Measurements from ENCODE around the gene LRRTM3. TPM values are rescaled to one million over a fixed set of nuclear protein-coding genes. Genes with fewer than 3 reads are reported as not detected.

Gene LRRTM3
- total RNA-seq, 1 donor from 2014 or later, result 4.6 TPM

DNA sequence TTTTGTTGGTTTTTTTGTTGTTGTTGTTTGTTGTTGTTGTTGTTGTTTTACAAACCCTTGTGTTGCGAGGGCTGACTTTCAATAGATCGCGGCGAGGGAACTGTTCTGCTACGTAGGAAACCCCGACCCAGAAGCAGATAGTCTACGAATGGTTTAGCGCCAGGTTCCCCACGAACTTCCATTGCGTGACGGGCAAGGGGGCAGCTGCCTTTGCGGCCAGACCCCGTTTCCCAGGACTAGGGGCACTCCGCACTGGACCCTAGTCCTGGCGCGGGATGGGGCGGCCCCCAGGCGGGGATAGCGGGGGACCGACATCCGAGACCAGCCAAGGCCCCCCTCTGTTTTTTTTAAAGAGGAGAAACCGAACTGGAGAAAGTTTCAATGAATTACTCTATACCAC is 119.6 kb downstream of the LRRTM3 start:
- TF ChIP-seq, protein P1, sequence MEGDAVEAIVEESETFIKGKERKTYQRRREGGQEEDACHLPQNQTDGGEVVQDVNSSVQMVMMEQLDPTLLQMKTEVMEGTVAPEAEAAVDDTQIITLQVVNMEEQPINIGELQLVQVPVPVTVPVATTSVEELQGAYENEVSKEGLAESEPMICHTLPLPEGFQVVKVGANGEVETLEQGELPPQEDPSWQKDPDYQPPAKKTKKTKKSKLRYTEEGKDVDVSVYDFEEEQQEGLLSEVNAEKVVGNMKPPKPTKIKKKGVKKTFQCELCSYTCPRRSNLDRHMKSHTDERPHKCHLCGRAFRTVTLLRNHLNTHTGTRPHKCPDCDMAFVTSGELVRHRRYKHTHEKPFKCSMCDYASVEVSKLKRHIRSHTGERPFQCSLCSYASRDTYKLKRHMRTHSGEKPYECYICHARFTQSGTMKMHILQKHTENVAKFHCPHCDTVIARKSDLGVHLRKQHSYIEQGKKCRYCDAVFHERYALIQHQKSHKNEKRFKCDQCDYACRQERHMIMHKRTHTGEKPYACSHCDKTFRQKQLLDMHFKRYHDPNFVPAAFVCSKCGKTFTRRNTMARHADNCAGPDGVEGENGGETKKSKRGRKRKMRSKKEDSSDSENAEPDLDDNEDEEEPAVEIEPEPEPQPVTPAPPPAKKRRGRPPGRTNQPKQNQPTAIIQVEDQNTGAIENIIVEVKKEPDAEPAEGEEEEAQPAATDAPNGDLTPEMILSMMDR (IDR thresholded peaks at IDR 0.05; ENCODE audit: unreplicated experiment), result no peak
- peaks cover 11% of the 10 kb centered on the region for H3K4me1 Mint-ChIP-seq
- no peaks in the 10 kb centered on the region for H3K27me3 Mint-ChIP-seq (ENCODE audit: low read depth)
- H3K36me3 Mint-ChIP-seq, result no peaks in the 10 kb centered on the region
- no peak overlapping the region for H3K4me3 Mint-ChIP-seq
- DNase-seq (ENCODE audit: low spot score in 2 of 2, unreplicated experiment in 2 of 2), result no peak
- no peak overlapping the region for H3K27ac Mint-ChIP-seq
- H3K9me3 Mint-ChIP-seq, result no peaks in the 10 kb centered on the region

DNA sequence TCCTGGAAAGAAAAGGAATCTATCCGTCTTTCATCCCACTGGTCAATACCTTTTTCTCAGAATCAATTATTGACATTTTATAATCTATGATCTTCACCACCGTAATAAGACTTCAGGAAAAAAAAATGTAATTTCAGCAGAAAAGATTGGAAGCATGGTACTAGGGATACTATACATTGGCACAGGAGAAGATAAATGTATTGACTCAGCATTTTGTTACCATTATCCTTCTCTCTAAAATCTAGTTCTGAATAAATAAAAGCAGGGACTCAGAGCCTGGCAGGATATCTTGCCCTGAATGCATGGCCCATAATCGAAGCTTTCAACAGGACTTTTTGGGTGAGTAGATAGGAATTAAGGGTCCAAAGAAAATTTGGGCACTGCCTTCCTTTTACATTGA is 120.7 kb downstream of the LRRTM3 start:
- DNase-seq (ENCODE audit: low spot score in 2 of 2, unreplicated experiment in 2 of 2), result no peak
- no peak overlapping the region for H3K4me3 Mint-ChIP-seq
- no peaks in the 10 kb centered on the region for H3K9me3 Mint-ChIP-seq
- no peaks in the 10 kb centered on the region for H3K36me3 Mint-ChIP-seq
- H3K4me1 Mint-ChIP-seq, result peaks cover 11% of the 10 kb centered on the region
- no peaks in the 10 kb centered on the region for H3K27me3 Mint-ChIP-seq (ENCODE audit: low read depth)
- TF ChIP-seq, protein P1 (IDR thresholded peaks at IDR 0.05; ENCODE audit: unreplicated experiment), result no peak
- H3K27ac Mint-ChIP-seq, result no peak overlapping the region

DNA sequence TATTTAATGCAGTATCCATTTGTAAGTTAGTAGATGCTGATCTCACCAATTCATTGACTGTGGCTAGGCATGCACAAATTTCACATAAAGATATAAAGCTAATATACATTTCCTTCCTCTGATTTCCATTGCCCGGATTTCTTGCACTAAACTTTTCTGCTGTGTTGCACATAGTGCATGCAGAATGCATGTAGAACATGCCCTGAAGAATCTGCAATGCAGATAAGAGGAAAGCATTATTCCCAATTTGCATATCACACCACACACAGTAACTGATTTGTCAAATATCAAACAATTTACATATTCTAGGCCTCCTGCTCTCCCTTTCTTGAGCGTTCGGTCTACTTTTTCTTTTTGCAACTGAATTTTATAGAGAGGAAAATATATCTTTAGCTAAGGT is 124.2 kb downstream of the LRRTM3 start:
- Mint-ChIP-seq H3K4me3 (no peak overlapping the region), H3K9me3 (no peaks in the 10 kb centered on the region), H3K4me1 (peaks cover 11% of the 10 kb centered on the region), H3K27ac (no peak overlapping the region), H3K27me3 (ENCODE audit: low read depth) (no peaks in the 10 kb centered on the region), H3K36me3 (no peaks in the 10 kb centered on the region)
- DNase-seq (ENCODE audit: low spot score in 2 of 2, unreplicated experiment in 2 of 2), result no peak
- TF ChIP-seq, protein P1 (IDR thresholded peaks at IDR 0.05; ENCODE audit: unreplicated experiment), result no peak

DNA sequence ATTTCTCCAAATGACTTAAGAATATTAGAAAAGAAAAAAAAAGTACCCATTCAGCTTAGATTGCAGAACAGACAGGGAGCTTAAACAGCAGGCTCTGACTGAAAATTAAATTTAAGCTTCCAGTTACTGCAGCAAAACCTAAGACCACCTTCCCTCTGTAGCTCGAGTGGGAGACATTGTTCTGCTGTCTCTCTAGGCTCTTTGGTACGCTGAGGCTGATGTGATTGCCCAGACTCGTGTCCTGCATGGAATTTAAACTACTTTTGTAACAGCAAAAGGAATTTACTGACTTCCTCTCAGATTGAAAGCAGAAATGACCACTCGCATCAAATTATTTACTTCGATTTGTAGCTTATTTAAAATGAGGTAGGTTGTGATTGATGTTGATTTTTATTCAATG is 124.6 kb downstream of the LRRTM3 start:
- no peak overlapping the region for H3K27ac Mint-ChIP-seq
- H3K4me3 Mint-ChIP-seq, result no peak overlapping the region
- H3K36me3 Mint-ChIP-seq, result no peaks in the 10 kb centered on the region
- H3K4me1 Mint-ChIP-seq, result peaks cover 16% of the 10 kb centered on the region
- DNase-seq (ENCODE audit: low spot score in 2 of 2, unreplicated experiment in 2 of 2), result no peak
- H3K9me3 Mint-ChIP-seq, result no peaks in the 10 kb centered on the region
- H3K27me3 Mint-ChIP-seq (ENCODE audit: low read depth), result no peaks in the 10 kb centered on the region
- TF ChIP-seq, protein P1 (IDR thresholded peaks at IDR 0.05; ENCODE audit: unreplicated experiment), result no peak

DNA sequence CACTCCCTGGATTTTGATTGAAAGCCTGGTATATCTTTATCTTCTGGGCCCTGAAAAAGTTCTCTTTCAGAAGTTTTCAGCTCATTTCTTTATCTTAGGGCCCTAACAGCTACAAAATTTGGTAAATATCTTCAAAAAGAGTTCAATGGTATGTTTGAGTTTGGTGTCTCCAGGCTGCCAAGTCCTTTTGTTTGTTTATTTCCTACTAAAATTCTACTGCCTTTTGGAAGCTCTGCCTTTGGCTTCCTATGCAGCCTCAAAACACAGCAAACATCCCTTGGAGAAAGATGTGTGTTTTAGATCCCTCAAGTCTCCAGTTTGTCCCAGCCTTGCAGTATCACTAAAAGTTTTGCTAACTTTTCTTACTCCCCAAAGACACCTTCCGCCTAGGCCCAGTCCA is 146.8 kb downstream of the LRRTM3 start:
- Mint-ChIP-seq H3K9me3 (no peaks in the 10 kb centered on the region), H3K27ac (no peak overlapping the region), H3K27me3 (ENCODE audit: low read depth) (peaks cover 7% of the 10 kb centered on the region), H3K4me3 (no peak overlapping the region), H3K36me3 (no peaks in the 10 kb centered on the region), H3K4me1 (peaks cover 23% of the 10 kb centered on the region)
- no peak for DNase-seq (ENCODE audit: low spot score in 2 of 2, unreplicated experiment in 2 of 2)
- TF ChIP-seq, protein P1 (IDR thresholded peaks at IDR 0.05; ENCODE audit: unreplicated experiment), result no peak

DNA sequence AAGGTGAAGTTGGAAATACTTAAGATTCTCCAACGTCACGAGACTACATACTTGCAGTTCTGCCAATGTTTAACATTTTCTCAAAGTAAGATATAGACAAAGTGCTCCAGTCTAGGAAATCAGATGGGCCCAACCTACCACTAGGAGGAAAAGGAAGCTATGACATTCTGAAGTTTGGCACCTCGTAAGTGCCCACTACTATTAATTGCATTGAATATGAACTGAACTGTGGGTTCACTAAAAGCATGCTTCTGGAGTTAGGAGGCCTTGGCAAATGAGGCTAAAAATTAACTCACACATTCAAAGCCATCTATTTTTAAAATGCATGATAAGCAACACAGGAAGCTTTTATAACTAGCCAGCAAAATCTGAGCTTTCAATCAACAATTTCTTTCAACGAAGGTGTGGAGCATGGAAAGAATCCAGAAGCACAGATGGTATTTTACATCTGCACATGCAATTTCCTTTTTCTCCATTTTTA is 149.7 kb downstream of the LRRTM3 start:
- Mint-ChIP-seq H3K36me3 (no peaks in the 10 kb centered on the region), H3K4me1 (peaks cover 31% of the 10 kb centered on the region), H3K27ac (no peak overlapping the region), H3K9me3 (no peaks in the 10 kb centered on the region), H3K4me3 (no peak overlapping the region), H3K27me3 (ENCODE audit: low read depth) (no peaks in the 10 kb centered on the region)
- no peak for DNase-seq (ENCODE audit: low spot score in 2 of 2, unreplicated experiment in 2 of 2)
- TF ChIP-seq, protein P1 (IDR thresholded peaks at IDR 0.05; ENCODE audit: unreplicated experiment), result no peak

Data from mesothelial cell of epicardium (in vitro differentiated cells).